GM23338 (cell line): ENCODE results near the gene RPTOR. TPM values are rescaled to one million over a fixed set of nuclear protein-coding genes. Genes with fewer than 3 reads are reported as not detected.

Experiments used
- ATAC-seq: fragments of 200-7000 bp; cut with Tn5 transposase; 3 replicates; pipeline ENCODE4 v1.9.1; 2020
- DNase-seq: peaks from one replicate; pipeline ENCODE4 v3.0.0-alpha.2; 2015; ENCODE audit warnings: low spot score
- H2AFZ ChIP-seq: fragments of 200-600 bp; sonication (generic); 2 replicates; pipeline ENCODE4 v1.8.0; 2016; ENCODE audit warnings: antibody characterized with exemption, mild to moderate bottlenecking, moderate library complexity
- H3F3A ChIP-seq: fragments of 200-600 bp; sonication (generic); replicated peaks from 2 replicates; pipeline ENCODE4 v1.8.0; 2017; ENCODE audit warnings: antibody characterized with exemption, mixed run types, low read depth
- H3K27ac ChIP-seq: fragments of 200-600 bp; sonication (generic); 2 replicates; pipeline ENCODE4 v1.6.1; 2016; ENCODE audit warnings: low read depth
- H3K27me3 ChIP-seq: fragments of 200-600 bp; sonication (generic); 2 replicates; pipeline ENCODE4 v1.8.0; 2016; ENCODE audit warnings: mild to moderate bottlenecking, mixed run types, moderate library complexity; ENCODE audit not compliant: insufficient read depth
- H3K36me3 ChIP-seq: fragments of 200-600 bp; sonication (generic); 2 replicates; pipeline ENCODE4 v1.8.0; 2016; ENCODE audit warnings: mild to moderate bottlenecking; ENCODE audit not compliant: insufficient read depth
- H3K4me1 ChIP-seq: fragments of 200-600 bp; sonication (generic); 2 replicates; pipeline ENCODE4 v1.8.0; 2016; ENCODE audit warnings: mild to moderate bottlenecking, moderate library complexity; ENCODE audit not compliant: insufficient read depth
- H3K4me2 ChIP-seq: fragments of 200-600 bp; sonication (generic); 2 replicates; pipeline ENCODE4 v1.7.1; 2017; ENCODE audit warnings: mixed run types
- H3K4me3 ChIP-seq: fragments of 200-600 bp; sonication (generic); 2 replicates; pipeline ENCODE4 v1.6.1; 2016; ENCODE audit warnings: mixed run types
- H3K79me2 ChIP-seq: fragments of 200-600 bp; sonication (generic); replicated peaks from 2 replicates; pipeline ENCODE4 v1.8.0; 2017; ENCODE audit warnings: mild to moderate bottlenecking; ENCODE audit not compliant: insufficient read depth
- H3K9me2 ChIP-seq: fragments of 200-600 bp; sonication (generic); 2 replicates; pipeline ENCODE4 v1.8.0; 2017; ENCODE audit not compliant: insufficient read depth
- H4K20me1 ChIP-seq: fragments of 200-600 bp; sonication (generic); replicated peaks from 2 replicates; pipeline ENCODE4 v1.8.0; 2017; ENCODE audit warnings: mild to moderate bottlenecking; ENCODE audit not compliant: insufficient read depth
- H3K27ac Mint-ChIP-seq: 2 replicates; pipeline ENCODE4 v1.8.0; 2020; ENCODE audit warnings: inconsistent platforms, mild to moderate bottlenecking, moderate library complexity, mixed read lengths
- H3K27me3 Mint-ChIP-seq: 3 replicates; pipeline ENCODE4 v1.8.0; 2022; ENCODE audit warnings: low read depth, mild to moderate bottlenecking, moderate library complexity, mixed read lengths, inconsistent platforms; ENCODE audit not compliant: insufficient read depth, poor library complexity
- H3K36me3 Mint-ChIP-seq: 3 replicates; pipeline ENCODE4 v1.8.0; 2021; ENCODE audit warnings: low read depth, mild to moderate bottlenecking, inconsistent platforms, moderate library complexity, mixed read lengths
- H3K4me1 Mint-ChIP-seq: 3 replicates; pipeline ENCODE4 v1.8.0; 2020; ENCODE audit warnings: mild to moderate bottlenecking, inconsistent platforms, mixed read lengths
- H3K4me3 Mint-ChIP-seq: 3 replicates; pipeline ENCODE4 v1.8.0; 2021; ENCODE audit warnings: moderate library complexity, mild to moderate bottlenecking, inconsistent platforms, mixed read lengths
- H3K9me3 Mint-ChIP-seq: 3 replicates; pipeline ENCODE4 v1.8.0; 2020; ENCODE audit warnings: moderate library complexity, mild to moderate bottlenecking, inconsistent platforms, mixed read lengths
- EZH2 ChIP-seq: fragments of 200-600 bp; sonication (generic); IDR thresholded peaks from one replicate; pipeline ENCODE4 v1.8.0; 2017; ENCODE audit warnings: antibody characterized with exemption, mild to moderate bottlenecking, low read depth; ENCODE audit not compliant: unreplicated experiment
- JUNB ChIP-seq: IDR thresholded peaks from one replicate; pipeline ENCODE4 v1.6.1; 2016; ENCODE audit warnings: antibody characterized with exemption; ENCODE audit not compliant: unreplicated experiment
- STAT1 ChIP-seq: IDR thresholded peaks from one replicate; pipeline ENCODE4 v1.6.1; 2016; ENCODE audit warnings: antibody characterized with exemption; ENCODE audit not compliant: unreplicated experiment
- ZNF331 ChIP-seq: fragments of 250-450 bp; sonication (Bioruptor Pico); IDR thresholded peaks from 2 replicates; pipeline ENCODE4 v1.5.0; 2020; ENCODE audit warnings: low read depth, mild to moderate bottlenecking, moderate library complexity
- polyA plus RNA-seq: library from polyadenylated mRNA; unstranded; fragments of >200 nt; fragmentation: Nextera tagmentation; extraction: Ambion mirVana; gene quantifications from 2 replicates; pipeline ENCODE4 v1.2.1, GENCODE V29; 2016
- total RNA-seq: library from RNA; depleted of rRNA; stranded (reverse); fragments of >200 nt; shearing (Covaris generic); gene quantifications from 2 replicates; pipeline ENCODE4 v1.2.3, GENCODE V29; 2014
- TF ChIP-seq, protein P1 (sequence below): IDR thresholded peaks from one replicate; pipeline ENCODE4 v1.6.1; 2018; ENCODE audit warnings: antibody characterized with exemption; ENCODE audit not compliant: unreplicated experiment
- TF ChIP-seq, protein P2 (sequence below): IDR thresholded peaks from 2 replicates; pipeline ENCODE4 v1.6.1; 2016; ENCODE audit warnings: antibody characterized with exemption

Gene RPTOR
- total and polyA plus RNA-seq, 2 experiments from 2014 or later: 9.5 to 38.0 TPM

DNA sequence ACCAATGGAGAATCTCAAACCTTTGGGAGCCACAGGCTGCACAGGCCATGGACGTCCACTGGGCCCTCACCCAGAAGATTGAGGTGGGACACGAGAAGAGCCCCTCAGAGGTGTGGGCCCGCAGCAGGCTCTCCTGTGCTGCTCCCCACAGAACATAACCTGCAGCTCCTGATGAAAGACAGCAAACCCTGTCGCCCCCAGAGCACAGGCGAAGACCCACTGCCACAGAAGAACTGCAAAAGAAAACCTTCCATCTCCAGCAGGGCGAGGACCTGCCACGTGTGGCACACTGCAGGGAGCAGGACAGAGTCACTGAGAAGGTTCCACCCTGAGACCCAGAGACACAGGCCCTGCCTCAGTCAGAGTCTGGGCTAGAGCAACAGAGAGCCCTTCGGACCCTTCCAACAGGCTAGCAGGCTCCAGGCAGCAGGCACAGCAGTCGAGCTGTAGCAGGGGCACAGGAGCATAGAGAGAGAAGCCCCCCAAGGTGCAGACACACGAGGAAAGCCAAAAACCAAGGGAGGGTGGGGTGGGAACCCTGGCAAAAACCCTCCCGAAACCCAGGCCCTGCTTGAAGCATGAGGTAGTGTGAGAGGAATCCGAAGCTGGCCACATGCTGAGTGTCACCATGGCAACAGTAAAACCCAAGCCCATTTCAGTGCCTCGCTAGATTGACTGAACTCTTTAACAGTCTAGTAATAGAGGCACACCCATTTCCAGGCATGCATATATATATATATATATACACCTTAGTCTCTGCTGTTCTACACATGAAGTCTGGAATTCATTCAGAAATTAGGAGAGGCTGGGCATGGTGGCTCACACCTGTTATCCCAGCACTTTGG is 387.0 kb downstream of the RPTOR start:
- TF ChIP-seq ZNF331: no peak
- TF ChIP-seq JUNB: no peak
- TF ChIP-seq EZH2: no peak
- TF ChIP-seq, protein P1, sequence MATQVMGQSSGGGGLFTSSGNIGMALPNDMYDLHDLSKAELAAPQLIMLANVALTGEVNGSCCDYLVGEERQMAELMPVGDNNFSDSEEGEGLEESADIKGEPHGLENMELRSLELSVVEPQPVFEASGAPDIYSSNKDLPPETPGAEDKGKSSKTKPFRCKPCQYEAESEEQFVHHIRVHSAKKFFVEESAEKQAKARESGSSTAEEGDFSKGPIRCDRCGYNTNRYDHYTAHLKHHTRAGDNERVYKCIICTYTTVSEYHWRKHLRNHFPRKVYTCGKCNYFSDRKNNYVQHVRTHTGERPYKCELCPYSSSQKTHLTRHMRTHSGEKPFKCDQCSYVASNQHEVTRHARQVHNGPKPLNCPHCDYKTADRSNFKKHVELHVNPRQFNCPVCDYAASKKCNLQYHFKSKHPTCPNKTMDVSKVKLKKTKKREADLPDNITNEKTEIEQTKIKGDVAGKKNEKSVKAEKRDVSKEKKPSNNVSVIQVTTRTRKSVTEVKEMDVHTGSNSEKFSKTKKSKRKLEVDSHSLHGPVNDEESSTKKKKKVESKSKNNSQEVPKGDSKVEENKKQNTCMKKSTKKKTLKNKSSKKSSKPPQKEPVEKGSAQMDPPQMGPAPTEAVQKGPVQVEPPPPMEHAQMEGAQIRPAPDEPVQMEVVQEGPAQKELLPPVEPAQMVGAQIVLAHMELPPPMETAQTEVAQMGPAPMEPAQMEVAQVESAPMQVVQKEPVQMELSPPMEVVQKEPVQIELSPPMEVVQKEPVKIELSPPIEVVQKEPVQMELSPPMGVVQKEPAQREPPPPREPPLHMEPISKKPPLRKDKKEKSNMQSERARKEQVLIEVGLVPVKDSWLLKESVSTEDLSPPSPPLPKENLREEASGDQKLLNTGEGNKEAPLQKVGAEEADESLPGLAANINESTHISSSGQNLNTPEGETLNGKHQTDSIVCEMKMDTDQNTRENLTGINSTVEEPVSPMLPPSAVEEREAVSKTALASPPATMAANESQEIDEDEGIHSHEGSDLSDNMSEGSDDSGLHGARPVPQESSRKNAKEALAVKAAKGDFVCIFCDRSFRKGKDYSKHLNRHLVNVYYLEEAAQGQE: no peak
- H3K27me3 ChIP-seq: no peaks in the 10 kb centered on the region
- ATAC-seq (peak; percentile 84), DNase-seq (peak; percentile 86)
- H3K9me2 ChIP-seq: no peaks in the 10 kb centered on the region
- H3K36me3 ChIP-seq: no peaks in the 10 kb centered on the region
- no peak overlapping the region for H3K4me2 ChIP-seq
- H3K36me3 Mint-ChIP-seq: peaks cover under 1% of the 10 kb centered on the region; the same call in 1 of the 3 replicates
- H2AFZ ChIP-seq: no peak overlapping the region
- H3K4me1 ChIP-seq: no peaks in the 10 kb centered on the region
- H3K27ac Mint-ChIP-seq: no peak overlapping the region
- H3K27ac ChIP-seq: no peak overlapping the region
- no peak overlapping the region for H3K4me3 ChIP-seq
- no peak overlapping the region for H3K4me3 Mint-ChIP-seq
- H3K79me2 ChIP-seq: no peaks in the 10 kb centered on the region
- H3K4me1 Mint-ChIP-seq: peaks cover 17% of the 10 kb centered on the region
- no peaks in the 10 kb centered on the region for H3F3A ChIP-seq
- peaks cover 14% of the 10 kb centered on the region for H3K27me3 Mint-ChIP-seq
- H4K20me1 ChIP-seq: 0 out of 2 replicates have a peak, but pooled peaks cover 3% of the 10 kb centered on the region
- H3K9me3 Mint-ChIP-seq: no peaks in the 10 kb centered on the region

DNA sequence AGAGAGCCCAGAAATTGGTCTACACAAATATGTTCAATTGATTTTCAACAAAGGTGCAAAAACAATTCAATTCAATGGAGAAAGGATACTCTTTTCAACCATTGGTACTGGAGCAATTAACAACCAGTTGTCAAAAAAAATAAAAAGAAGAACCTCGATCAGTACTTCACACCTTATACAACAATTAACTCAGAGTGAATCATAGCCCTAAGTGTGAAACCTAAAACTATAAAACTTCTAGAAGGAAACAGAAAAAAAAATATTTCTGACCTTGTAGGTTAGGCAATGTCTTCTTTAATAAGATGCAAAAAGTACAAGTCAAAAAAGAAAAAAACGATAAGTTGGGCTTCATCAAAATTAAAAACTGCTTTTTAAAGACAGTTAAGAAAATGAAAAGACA is 390.9 kb downstream of the RPTOR start:
- Histone ChIP-seq H3K27me3 (no peaks in the 10 kb centered on the region), H2AFZ (no peak overlapping the region), H3K4me1 (no peaks in the 10 kb centered on the region), H3K4me2 (no peak overlapping the region), H4K20me1 (peaks cover 8% of the 10 kb centered on the region; the same call in 1 of the 2 replicates), H3K9me2 (no peaks in the 10 kb centered on the region), H3K79me2 (no peaks in the 10 kb centered on the region), H3F3A (no peaks in the 10 kb centered on the region), H3K27ac (no peak overlapping the region), H3K4me3 (no peak overlapping the region), H3K36me3 (no peaks in the 10 kb centered on the region)
- H3K9me3 Mint-ChIP-seq: no peaks in the 10 kb centered on the region
- peaks cover 11% of the 10 kb centered on the region for H3K27me3 Mint-ChIP-seq
- DNase-seq (no peak), ATAC-seq (no peak)
- H3K27ac Mint-ChIP-seq: no peak overlapping the region
- no peak overlapping the region for H3K4me3 Mint-ChIP-seq
- no peaks in the 10 kb centered on the region for H3K36me3 Mint-ChIP-seq
- H3K4me1 Mint-ChIP-seq: peaks cover 19% of the 10 kb centered on the region
- TF ChIP-seq, protein P2, sequence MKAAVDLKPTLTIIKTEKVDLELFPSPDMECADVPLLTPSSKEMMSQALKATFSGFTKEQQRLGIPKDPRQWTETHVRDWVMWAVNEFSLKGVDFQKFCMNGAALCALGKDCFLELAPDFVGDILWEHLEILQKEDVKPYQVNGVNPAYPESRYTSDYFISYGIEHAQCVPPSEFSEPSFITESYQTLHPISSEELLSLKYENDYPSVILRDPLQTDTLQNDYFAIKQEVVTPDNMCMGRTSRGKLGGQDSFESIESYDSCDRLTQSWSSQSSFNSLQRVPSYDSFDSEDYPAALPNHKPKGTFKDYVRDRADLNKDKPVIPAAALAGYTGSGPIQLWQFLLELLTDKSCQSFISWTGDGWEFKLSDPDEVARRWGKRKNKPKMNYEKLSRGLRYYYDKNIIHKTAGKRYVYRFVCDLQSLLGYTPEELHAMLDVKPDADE: no peak
- TF ChIP-seq STAT1: no peak
- TF ChIP-seq, protein P1: no peak
